MM.1S (cell line): ENCODE data around the gene LRTM2.

Experiments used
- DNase-seq: peaks from one replicate; pipeline ENCODE4 v3.0.0-alpha.2; 2015
- H2AFZ ChIP-seq: fragments of 300-600 bp; sonication (generic); 2 replicates; pipeline ENCODE4 v1.6.0; 2016; ENCODE audit warnings: antibody characterized with exemption, low read length
- H3F3A ChIP-seq: fragments of 300-600 bp; sonication (generic); 2 replicates; pipeline ENCODE4 v1.6.1; 2016; ENCODE audit warnings: mild to moderate bottlenecking, antibody characterized with exemption, low read length, moderate library complexity, mixed read lengths; ENCODE audit not compliant: insufficient read depth
- H3K27ac ChIP-seq: fragments of 300-600 bp; sonication (generic); 2 replicates; pipeline ENCODE4 v1.5.1; 2016; ENCODE audit warnings: mild to moderate bottlenecking, low read length
- H3K27me3 ChIP-seq: fragments of 300-600 bp; sonication (generic); replicated peaks from 2 replicates; pipeline ENCODE4 v1.6.0; 2016; ENCODE audit warnings: low read length; ENCODE audit not compliant: insufficient read depth
- H3K36me3 ChIP-seq: fragments of 300-600 bp; sonication (generic); replicated peaks from 2 replicates; pipeline ENCODE4 v1.6.1; 2016; ENCODE audit warnings: mild to moderate bottlenecking, low read length, mixed read lengths; ENCODE audit not compliant: insufficient read depth
- H3K4me1 ChIP-seq: fragments of 300-600 bp; sonication (generic); 2 replicates; pipeline ENCODE4 v1.6.1; 2016; ENCODE audit warnings: low read length, mixed read lengths
- H3K4me2 ChIP-seq: fragments of 300-600 bp; sonication (generic); 2 replicates; pipeline ENCODE4 v1.6.0; 2016; ENCODE audit warnings: low read depth, low read length
- H3K4me3 ChIP-seq: fragments of 300-600 bp; sonication (generic); 2 replicates; pipeline ENCODE4 v1.5.1; 2016; ENCODE audit warnings: low read length, mixed read lengths
- H3K79me2 ChIP-seq: fragments of 300-600 bp; sonication (generic); 2 replicates; pipeline ENCODE4 v1.6.1; 2016; ENCODE audit warnings: mixed run types, low read length, mixed read lengths
- H3K9ac ChIP-seq: fragments of 300-600 bp; sonication (generic); 2 replicates; pipeline ENCODE4 v1.6.1; 2016; ENCODE audit warnings: low read length, mixed read lengths
- H3K9me2 ChIP-seq: fragments of 300-600 bp; sonication (generic); replicated peaks from 2 replicates; pipeline ENCODE4 v1.6.1; 2016; ENCODE audit warnings: mild to moderate bottlenecking, low read length, mixed read lengths; ENCODE audit not compliant: insufficient read depth
- H3K9me3 ChIP-seq: fragments of 300-600 bp; sonication (generic); replicated peaks from 2 replicates; pipeline ENCODE4 v1.6.1; 2016; ENCODE audit warnings: mild to moderate bottlenecking, low read length, mixed read lengths; ENCODE audit not compliant: insufficient read depth
- H4K20me1 ChIP-seq: fragments of 300-600 bp; sonication (generic); 2 replicates; pipeline ENCODE4 v1.6.1; 2016; ENCODE audit warnings: mild to moderate bottlenecking, low read length, moderate library complexity, mixed read lengths; ENCODE audit not compliant: insufficient read depth
- EZH2 ChIP-seq: fragments of 300-600 bp; sonication (generic); optimal IDR thresholded peaks from 2 replicates; pipeline ENCODE3; 2017; ENCODE audit warnings: low read depth, mild to moderate bottlenecking, antibody characterized with exemption, low read length, mixed read lengths
- EZH2phosphoT487 ChIP-seq: fragments of 300-600 bp; sonication (generic); IDR thresholded peaks from 2 replicates; pipeline ENCODE4 v1.6.1; 2018; ENCODE audit warnings: antibody characterized with exemption, low read length
- TF ChIP-seq, protein P1 (sequence below): fragments of 300-600 bp; sonication (generic); IDR thresholded peaks from 2 replicates; pipeline ENCODE4 v1.5.1; 2016; ENCODE audit warnings: antibody characterized with exemption, low read length, mixed read lengths

LRTM2 gene

GRCh38 chr12:1781772-1782171, 38.6 kb upstream of the LRTM2 start:
- Histone ChIP-seq H3K36me3 (no peaks in the 10 kb centered on the region), H3K27me3 (no peaks in the 10 kb centered on the region), H3K9me2 (no peaks in the 10 kb centered on the region), H3K4me3 (no peak overlapping the region), H3K9me3 (no peaks in the 10 kb centered on the region), H3K4me1 (no peaks in the 10 kb centered on the region), H3K4me2 (no peak overlapping the region), H2AFZ (no peak overlapping the region), H3K79me2 (0 out of 2 replicates have a peak, but pooled peaks cover 4% of the 10 kb centered on the region), H3K9ac (no peak overlapping the region), H3K27ac (no peak overlapping the region), H4K20me1 (no peaks in the 10 kb centered on the region), H3F3A (no peaks in the 10 kb centered on the region)
- TF ChIP-seq, protein P1, sequence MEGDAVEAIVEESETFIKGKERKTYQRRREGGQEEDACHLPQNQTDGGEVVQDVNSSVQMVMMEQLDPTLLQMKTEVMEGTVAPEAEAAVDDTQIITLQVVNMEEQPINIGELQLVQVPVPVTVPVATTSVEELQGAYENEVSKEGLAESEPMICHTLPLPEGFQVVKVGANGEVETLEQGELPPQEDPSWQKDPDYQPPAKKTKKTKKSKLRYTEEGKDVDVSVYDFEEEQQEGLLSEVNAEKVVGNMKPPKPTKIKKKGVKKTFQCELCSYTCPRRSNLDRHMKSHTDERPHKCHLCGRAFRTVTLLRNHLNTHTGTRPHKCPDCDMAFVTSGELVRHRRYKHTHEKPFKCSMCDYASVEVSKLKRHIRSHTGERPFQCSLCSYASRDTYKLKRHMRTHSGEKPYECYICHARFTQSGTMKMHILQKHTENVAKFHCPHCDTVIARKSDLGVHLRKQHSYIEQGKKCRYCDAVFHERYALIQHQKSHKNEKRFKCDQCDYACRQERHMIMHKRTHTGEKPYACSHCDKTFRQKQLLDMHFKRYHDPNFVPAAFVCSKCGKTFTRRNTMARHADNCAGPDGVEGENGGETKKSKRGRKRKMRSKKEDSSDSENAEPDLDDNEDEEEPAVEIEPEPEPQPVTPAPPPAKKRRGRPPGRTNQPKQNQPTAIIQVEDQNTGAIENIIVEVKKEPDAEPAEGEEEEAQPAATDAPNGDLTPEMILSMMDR = no peak
- TF ChIP-seq EZH2 (no peak), EZH2phosphoT487 (no peak)
- DNase-seq = no peak

DNA sequence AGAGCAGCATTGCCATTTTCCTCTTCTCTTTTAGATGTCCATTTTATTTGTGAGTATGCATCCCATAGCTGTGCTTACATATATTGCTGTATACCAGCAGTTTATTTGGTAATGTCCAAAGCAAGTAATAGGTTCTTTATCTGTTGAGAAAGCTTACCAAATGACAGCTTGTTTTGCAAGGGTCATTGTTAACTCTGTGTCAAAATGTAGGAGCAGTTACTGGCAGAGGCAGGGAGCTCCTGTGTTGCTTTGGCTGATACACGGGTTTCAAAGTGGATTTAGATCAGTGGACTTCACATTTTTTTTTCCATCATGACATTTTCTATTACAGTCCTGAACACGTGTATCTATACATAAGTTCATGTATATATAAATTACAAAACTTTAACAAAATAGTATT, 38.1 kb upstream of the LRTM2 start:
- TF ChIP-seq EZH2 = no peak
- TF ChIP-seq, protein P1 = no peak
- TF ChIP-seq EZH2phosphoT487 = no peak
- H3K4me1 ChIP-seq = no peaks in the 10 kb centered on the region
- H3K27me3 ChIP-seq = no peaks in the 10 kb centered on the region
- no peak overlapping the region for H3K9ac ChIP-seq
- H3K27ac ChIP-seq = no peak overlapping the region
- no peaks in the 10 kb centered on the region for H3K36me3 ChIP-seq
- H2AFZ ChIP-seq = no peak overlapping the region
- no peak overlapping the region for H3K4me2 ChIP-seq
- 0 out of 2 replicates have a peak, but pooled peaks cover 4% of the 10 kb centered on the region for H3K79me2 ChIP-seq
- H3K9me3 ChIP-seq = no peaks in the 10 kb centered on the region
- H4K20me1 ChIP-seq = no peaks in the 10 kb centered on the region
- no peaks in the 10 kb centered on the region for H3F3A ChIP-seq
- no peaks in the 10 kb centered on the region for H3K9me2 ChIP-seq
- no peak for DNase-seq
- H3K4me3 ChIP-seq = no peak overlapping the region

DNA sequence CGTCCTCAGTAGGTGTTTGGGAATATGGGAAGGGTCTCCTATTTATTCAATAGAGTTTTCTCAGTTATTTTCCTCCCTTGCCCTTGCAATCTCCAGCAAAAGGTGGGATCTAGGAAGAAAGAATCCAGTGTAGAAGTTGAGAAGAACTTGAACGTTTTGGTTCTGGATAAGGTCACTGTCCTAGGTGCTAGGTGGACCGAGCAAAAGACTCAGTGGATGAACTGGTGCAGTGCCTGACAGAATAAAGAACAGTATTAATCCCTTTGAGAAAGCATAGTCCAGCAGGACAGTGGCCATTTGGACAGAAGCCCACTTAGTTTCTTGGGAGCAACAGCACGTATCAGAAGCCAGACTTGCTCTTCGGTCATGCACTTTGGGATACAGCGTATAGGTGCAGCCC, 32.7 kb upstream of the LRTM2 start:
- DNase-seq = no peak
- H3F3A ChIP-seq = no peaks in the 10 kb centered on the region
- no peak overlapping the region for H2AFZ ChIP-seq
- H3K9me2 ChIP-seq = no peaks in the 10 kb centered on the region
- H3K4me1 ChIP-seq = no peaks in the 10 kb centered on the region
- no peaks in the 10 kb centered on the region for H3K27me3 ChIP-seq
- H3K9ac ChIP-seq = no peak overlapping the region
- H3K36me3 ChIP-seq = no peaks in the 10 kb centered on the region
- no peaks in the 10 kb centered on the region for H3K9me3 ChIP-seq
- H3K27ac ChIP-seq = no peak overlapping the region
- H3K4me3 ChIP-seq = no peak overlapping the region
- H4K20me1 ChIP-seq = no peaks in the 10 kb centered on the region
- TF ChIP-seq EZH2phosphoT487 (no peak), EZH2 (no peak)
- TF ChIP-seq, protein P1 = no peak
- no peak overlapping the region for H3K4me2 ChIP-seq
- H3K79me2 ChIP-seq = no peaks in the 10 kb centered on the region
